ENCODE measurements around the gene MOB3A.

DNA sequence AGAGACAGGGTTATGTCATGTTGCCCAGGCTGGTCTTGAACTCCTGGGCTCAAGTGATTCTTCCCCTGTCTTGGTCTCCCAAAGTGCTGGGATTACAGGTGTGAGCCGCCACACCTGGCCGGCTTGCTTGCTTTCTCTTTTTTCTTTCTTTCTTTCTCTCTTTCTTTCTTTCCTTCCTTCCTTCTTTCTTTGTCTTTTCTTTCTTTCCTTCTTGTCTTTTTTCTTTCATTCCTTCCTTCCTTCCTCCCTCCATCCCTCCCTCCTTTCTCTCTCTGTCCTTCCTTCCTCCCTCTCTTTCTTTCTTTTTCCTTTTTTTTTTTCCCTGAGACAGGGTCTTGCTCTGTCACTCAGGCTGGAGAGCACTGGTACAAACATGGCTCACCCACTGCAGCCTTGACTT is 73.8 kb downstream of the MOB3A start:
- no peak for TF ChIP-seq SIN3A (conservative IDR thresholded peaks at IDR 0.05 in 1 of 2, IDR thresholded peaks at IDR 0.05 in 1 of 2; ENCODE audit: low read depth in 1 of 2, low read length in 2 of 2)
- TF ChIP-seq MAFK (IDR thresholded peaks at IDR 0.05; ENCODE audit: low read depth, low read length): no peak
- no peak for TF ChIP-seq POLR2A (IDR thresholded peaks at IDR 0.05; ENCODE audit: control extremely low read depth in 1 of 2, low read depth in 2 of 2, low read length in 2 of 2)
- TF ChIP-seq, protein P1, sequence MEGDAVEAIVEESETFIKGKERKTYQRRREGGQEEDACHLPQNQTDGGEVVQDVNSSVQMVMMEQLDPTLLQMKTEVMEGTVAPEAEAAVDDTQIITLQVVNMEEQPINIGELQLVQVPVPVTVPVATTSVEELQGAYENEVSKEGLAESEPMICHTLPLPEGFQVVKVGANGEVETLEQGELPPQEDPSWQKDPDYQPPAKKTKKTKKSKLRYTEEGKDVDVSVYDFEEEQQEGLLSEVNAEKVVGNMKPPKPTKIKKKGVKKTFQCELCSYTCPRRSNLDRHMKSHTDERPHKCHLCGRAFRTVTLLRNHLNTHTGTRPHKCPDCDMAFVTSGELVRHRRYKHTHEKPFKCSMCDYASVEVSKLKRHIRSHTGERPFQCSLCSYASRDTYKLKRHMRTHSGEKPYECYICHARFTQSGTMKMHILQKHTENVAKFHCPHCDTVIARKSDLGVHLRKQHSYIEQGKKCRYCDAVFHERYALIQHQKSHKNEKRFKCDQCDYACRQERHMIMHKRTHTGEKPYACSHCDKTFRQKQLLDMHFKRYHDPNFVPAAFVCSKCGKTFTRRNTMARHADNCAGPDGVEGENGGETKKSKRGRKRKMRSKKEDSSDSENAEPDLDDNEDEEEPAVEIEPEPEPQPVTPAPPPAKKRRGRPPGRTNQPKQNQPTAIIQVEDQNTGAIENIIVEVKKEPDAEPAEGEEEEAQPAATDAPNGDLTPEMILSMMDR (IDR thresholded peaks at IDR 0.05; ENCODE audit: control extremely low read depth in 1 of 3, insufficient read depth in 1 of 3, low read depth in 1 of 3, low read length in 3 of 3): no peak
- no peak for TF ChIP-seq CBX5 (IDR thresholded peaks at IDR 0.05; ENCODE audit: low read depth, low read length)
- TF ChIP-seq, protein P2, sequence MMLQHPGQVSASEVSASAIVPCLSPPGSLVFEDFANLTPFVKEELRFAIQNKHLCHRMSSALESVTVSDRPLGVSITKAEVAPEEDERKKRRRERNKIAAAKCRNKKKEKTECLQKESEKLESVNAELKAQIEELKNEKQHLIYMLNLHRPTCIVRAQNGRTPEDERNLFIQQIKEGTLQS (IDR thresholded peaks at IDR 0.05; ENCODE audit: insufficient read depth, low read depth, low read length): no peak
- no peak for TF ChIP-seq POLR2AphosphoS5 (IDR thresholded peaks at IDR 0.05; ENCODE audit: low read depth, low read length)
- no peak for TF ChIP-seq YY1 (IDR thresholded peaks at IDR 0.05; ENCODE audit: low read depth, low read length)

Measured in H1 (cell line).